HG02973 (cell line): ENCODE data around the gene PPP1R17.

Experiments used
- ATAC-seq: cut with Tn5 transposase; IDR thresholded peaks from one replicate; pipeline ENCODE4 v1.9.1; 2021; ENCODE audit warnings: moderate library complexity; ENCODE audit not compliant: unreplicated experiment

The PPP1R17 gene

GRCh38 chr7:31695859-31696614 is 9.0 kb downstream of the PPP1R17 start:
- ATAC-seq = no peak

- ATAC-seq = no peak
These were observed 12.0 kb downstream of the PPP1R17 start for GRCh38 chr7:31699050-31699449.

- no peak for ATAC-seq
These were observed 15.3 kb downstream of the PPP1R17 start for GRCh38 chr7:31702354-31702753.

GRCh38 chr7:31705377-31705776 is 18.4 kb downstream of the PPP1R17 start:
- no peak for ATAC-seq

- ATAC-seq = no peak
These were observed 20.1 kb downstream of the PPP1R17 start for GRCh38 chr7:31707089-31707488.

- ATAC-seq = no peak
These were observed 23.2 kb downstream of the PPP1R17 start for GRCh38 chr7:31710171-31710570.

GRCh38 chr7:31716355-31716754 is 29.3 kb downstream of the PPP1R17 start:
- no peak for ATAC-seq

GRCh38 chr7:31720366-31720765 is 33.4 kb downstream of the PPP1R17 start:
- no peak for ATAC-seq

- no peak for ATAC-seq
These were observed 37.7 kb downstream of the PPP1R17 start for GRCh38 chr7:31724696-31725095.

GRCh38 chr7:31729195-31729804 is 42.3 kb downstream of the PPP1R17 start:
- no peak for ATAC-seq

GRCh38 chr7:31734456-31734855 is 47.4 kb downstream of the PPP1R17 start:
- ATAC-seq = no peak

- no peak for ATAC-seq
These were observed 49.3 kb downstream of the PPP1R17 start for GRCh38 chr7:31735991-31736982.

- ATAC-seq = no peak
These were observed 54.8 kb downstream of the PPP1R17 start for GRCh38 chr7:31741852-31742251.

- ATAC-seq = peak; percentile 87
These were observed 57.4 kb downstream of the PPP1R17 start for GRCh38 chr7:31744294-31744874.

- no peak for ATAC-seq
These were observed 60.5 kb downstream of the PPP1R17 start for GRCh38 chr7:31747553-31747952.

GRCh38 chr7:31748084-31748483 is 61.1 kb downstream of the PPP1R17 start:
- ATAC-seq = no peak

- no peak for ATAC-seq
These were observed 64.7 kb downstream of the PPP1R17 start for GRCh38 chr7:31751726-31752125.
